ENCODE measurements around the gene FAM53A.

DNA sequence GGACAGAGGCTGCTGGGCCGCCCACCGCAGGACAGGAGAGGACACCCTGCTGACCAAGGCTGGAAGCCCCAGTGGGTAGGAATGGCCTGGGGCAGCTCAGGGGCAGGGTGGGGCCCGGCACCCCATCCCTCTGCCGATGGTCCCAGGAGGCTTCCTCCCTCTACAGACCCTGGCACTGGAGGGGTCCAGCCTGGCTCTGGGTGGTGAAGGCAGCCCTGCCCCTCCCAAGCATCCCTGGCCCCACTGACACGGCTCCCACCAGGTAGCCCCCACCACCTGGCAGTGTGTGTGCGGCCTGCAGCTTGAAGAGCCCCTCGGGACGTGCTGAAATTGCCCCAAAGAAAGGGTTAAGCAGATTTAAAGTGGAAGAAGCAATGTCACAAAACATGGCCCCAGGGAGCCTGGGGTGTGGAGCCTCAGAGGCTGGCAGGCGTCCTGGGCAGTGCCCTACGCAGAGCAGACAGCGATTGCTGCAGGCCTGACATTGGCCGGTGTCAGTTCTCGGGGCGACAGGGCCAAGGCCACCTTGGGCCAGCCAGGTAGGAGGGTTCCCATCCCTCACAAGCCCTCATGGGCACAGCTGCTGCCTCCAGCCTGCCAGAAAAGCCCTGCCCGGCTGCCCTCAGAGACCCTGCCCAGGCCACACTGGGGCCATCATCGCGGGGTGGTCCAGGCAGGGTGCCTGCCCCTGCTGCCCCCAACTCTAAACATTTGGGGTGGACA, 80.5 kb downstream of the FAM53A start:
- no peak for TF ChIP-seq FOXA1 (IDR thresholded peaks at IDR 0.05)
- no peak for TF ChIP-seq BHLHE40 (IDR thresholded peaks at IDR 0.05; ENCODE audit: borderline replicate concordance)
- TF ChIP-seq NFRKB (IDR thresholded peaks at IDR 0.05) = no peak
- no peak for TF ChIP-seq SP1 (IDR thresholded peaks at IDR 0.05)
